ENCODE results near the gene SRCAP.

Gene SRCAP

GRCh38 chr16:30663038-30663437, 35.9 kb upstream of the SRCAP start:
- no peak overlapping the region for H3K4me3 ChIP-seq (ENCODE audit: low read depth, low read length)
- DNase-seq (ENCODE audit: low read depth): no peak

GRCh38 chr16:30663820-30664219, 35.2 kb upstream of the SRCAP start:
- DNase-seq (ENCODE audit: low read depth): no peak
- H3K4me3 ChIP-seq (ENCODE audit: low read depth, low read length): no peak overlapping the region

GRCh38 chr16:30664616-30665109, 34.3 kb upstream of the SRCAP start:
- no peak for DNase-seq (ENCODE audit: low read depth)
- no peak overlapping the region for H3K4me3 ChIP-seq (ENCODE audit: low read depth, low read length)

GRCh38 chr16:30665155-30665829, 33.7 kb upstream of the SRCAP start:
- no peak for DNase-seq (ENCODE audit: low read depth)
- H3K4me3 ChIP-seq (ENCODE audit: low read depth, low read length): no peak overlapping the region

GRCh38 chr16:30665830-30666190, 33.2 kb upstream of the SRCAP start:
- H3K4me3 ChIP-seq (ENCODE audit: low read depth, low read length): no peak overlapping the region
- no peak for DNase-seq (ENCODE audit: low read depth)

GRCh38 chr16:30666681-30667080, 32.3 kb upstream of the SRCAP start:
- DNase-seq (ENCODE audit: low read depth): no peak
- no peak overlapping the region for H3K4me3 ChIP-seq (ENCODE audit: low read depth, low read length)

- no peak overlapping the region for H3K4me3 ChIP-seq (ENCODE audit: low read depth, low read length)
- no peak for DNase-seq (ENCODE audit: low read depth)
Observed at GRCh38 chr16:30667361-30667905, 31.5 kb upstream of the SRCAP start.

- no peak overlapping the region for H3K4me3 ChIP-seq (ENCODE audit: low read depth, low read length)
- DNase-seq (ENCODE audit: low read depth): no peak
Observed at GRCh38 chr16:30668393-30668792, 30.6 kb upstream of the SRCAP start.

- no peak for DNase-seq (ENCODE audit: low read depth)
- H3K4me3 ChIP-seq (ENCODE audit: low read depth, low read length): no peak overlapping the region
Observed at GRCh38 chr16:30669026-30669902, 29.7 kb upstream of the SRCAP start.

- no peak for DNase-seq (ENCODE audit: low read depth)
Observed at GRCh38 chr16:30669903-30670824, 28.8 kb upstream of the SRCAP start.

GRCh38 chr16:30675143-30675542, 23.8 kb upstream of the SRCAP start:
- no peak overlapping the region for H3K4me3 ChIP-seq (ENCODE audit: low read depth, low read length)
- DNase-seq (ENCODE audit: low read depth): no peak

More at GRCh38 chr16:30669903-30670824, 28.8 kb upstream of the SRCAP start:
- H3K4me3 ChIP-seq (ENCODE audit: low read depth, low read length): no peak overlapping the region

- no peak overlapping the region for H3K4me3 ChIP-seq (ENCODE audit: low read depth, low read length)
- no peak for DNase-seq (ENCODE audit: low read depth)
Observed at GRCh38 chr16:30677931-30678585, 20.9 kb upstream of the SRCAP start.

- no peak for DNase-seq (ENCODE audit: low read depth)
- H3K4me3 ChIP-seq (ENCODE audit: low read depth, low read length): no peak overlapping the region
Observed at GRCh38 chr16:30678586-30678970, 20.4 kb upstream of the SRCAP start.

- no peak overlapping the region for H3K4me3 ChIP-seq (ENCODE audit: low read depth, low read length)
- DNase-seq (ENCODE audit: low read depth): no peak
Observed at GRCh38 chr16:30680326-30680725, 18.6 kb upstream of the SRCAP start.

- DNase-seq (ENCODE audit: low read depth): no peak
- H3K4me3 ChIP-seq (ENCODE audit: low read depth, low read length): no peak overlapping the region
Observed at GRCh38 chr16:30688701-30689100, 10.3 kb upstream of the SRCAP start.

GRCh38 chr16:30691907-30692306, 7.1 kb upstream of the SRCAP start:
- DNase-seq (ENCODE audit: low read depth): no peak
- H3K4me3 ChIP-seq (ENCODE audit: low read depth, low read length): no peak overlapping the region

- DNase-seq (ENCODE audit: low read depth): no peak
- no peak overlapping the region for H3K4me3 ChIP-seq (ENCODE audit: low read depth, low read length)
Observed at GRCh38 chr16:30692396-30693064, 6.4 kb upstream of the SRCAP start.

GRCh38 chr16:30694926-30695693, 3.9 kb upstream of the SRCAP start:
- H3K4me3 ChIP-seq (ENCODE audit: low read depth, low read length): no peak overlapping the region
- DNase-seq (ENCODE audit: low read depth): no peak

Measured in skeletal muscle cell (primary cell).